Ovary (tissue), 9 donors: Measurements from ENCODE around the gene SACM1L. TPM values are rescaled to one million over a fixed set of nuclear protein-coding genes. Genes with fewer than 3 reads are reported as not detected.

ENCODE experiments used
- DNase-seq, 5 donors: peaks; one replicate each; pipeline ENCODE4 v3.0.0-alpha.2; 2019 to 2020
- H3K27ac ChIP-seq, 2 donors: fragments of 200-600 bp; one replicate each; pipeline versions ENCODE4 v1.5.1 to v1.8.0; 2019 to 2022
- H3K27me3 ChIP-seq: fragments of 200-600 bp; one replicate; pipeline ENCODE4 v1.8.0; 2022
- H3K36me3 ChIP-seq: fragments of 200-600 bp; sonication (generic); one replicate; pipeline ENCODE4 v1.5.1; 2019
- H3K4me1 ChIP-seq: one replicate; pipeline ENCODE4 v1.8.1; 2013; ENCODE audit warnings: mild to moderate bottlenecking, moderate library complexity; ENCODE audit not compliant: insufficient read depth
- H3K4me3 ChIP-seq: fragments of 200-600 bp; sonication (generic); one replicate; pipeline ENCODE4 v1.5.1; 2017
- H3K9me3 ChIP-seq, 2 donors: fragments of 200-600 bp in 1 of 2; sonication (generic) in 1 of 2; one replicate each; pipeline versions ENCODE4 v1.5.1 to v1.8.1; 2013 to 2019; ENCODE audit warnings: mild to moderate bottlenecking in 1 of 2, moderate library complexity in 1 of 2
- EP300 ChIP-seq: sonication (generic); formaldehyde crosslinking; IDR thresholded peaks from one replicate; pipeline ENCODE4 v1.6.1; 2017; ENCODE audit warnings: antibody characterized with exemption
- POLR2A ChIP-seq: fragments of 450-650 bp; IDR thresholded peaks from one replicate; pipeline ENCODE4 v1.6.1; 2017; ENCODE audit warnings: antibody characterized with exemption, mild to moderate bottlenecking, moderate library complexity
- WGBS, 3 donors: extraction: QIAGEN DNeasy Blood & Tissue Kit in 1 of 3; methylation state at CpG; one replicate each; pipeline versions ENCODE4 v1.1.5 to v1.1.7; 2013 to 2017; 5-methylcytosine and 5-hydroxymethylcytosine counted together
- intact Hi-C, 4 donors: fragments of 100-400 bp; cut with DNase I; formaldehyde crosslinking; loops; one replicate each; pipeline versions ENCODE4 v1.11.0 to v1.15.1; 2022 to 2023
- polyA plus RNA-seq, 2 donors: library from polyadenylated mRNA; stranded (reverse); fragments of 200-250 nt in 1 of 2; fragments of 350-450 nt in 1 of 2; fragmentation: Illumina TruSeq in 1 of 2; extraction: RNeasy Lipid Tissue Mini Kit (QIAGEN cat#74804) in 1 of 2; gene quantifications; one replicate each; pipeline ENCODE4 v1.2.3, GENCODE V29; 2013 to 2014
- total RNA-seq, 7 donors: library from RNA; depleted of rRNA in 2 of 7; stranded (reverse); fragments of >200 nt in 2 of 7; fragmentation: NEBNext Ultra II Directional in 3 of 7; extraction: Animal tissue kit (Norgen Biotek cat#: 25700) in 3 of 7; gene quantifications; one replicate each; pipeline versions ENCODE4 v1.1.0 to v1.2.4, GENCODE V29; 2016 to 2023
- TF ChIP-seq, protein P1 (sequence below), 3 donors: fragments of 450-650 bp in 2 of 3; fragments of 200-600 bp in 1 of 3; IDR thresholded peaks; one replicate each; pipeline versions ENCODE4 v1.5.1 to v1.8.0; 2016 to 2022; ENCODE audit warnings: antibody characterized with exemption in 3 of 3, mild to moderate bottlenecking in 1 of 3
- donor health status: DM: no; HTN: no; CAD: no; lungs with moderate emphysema.
- donor health status: DM: no; HTN: no; CAD: no.
- donor health status: Bipolar disorder and iron deficiency.
- donor health status: DM: yes; HTN: yes; CAD: no.
- donor health status: DM: no; HTN: no; CAD: no.
- donor health status: DM: yes; HTN: yes; CAD: no.

Gene SACM1L
- total and polyA plus RNA-seq, 9 donors: 19.0 to 47.3 (median 32.1) TPM

DNA sequence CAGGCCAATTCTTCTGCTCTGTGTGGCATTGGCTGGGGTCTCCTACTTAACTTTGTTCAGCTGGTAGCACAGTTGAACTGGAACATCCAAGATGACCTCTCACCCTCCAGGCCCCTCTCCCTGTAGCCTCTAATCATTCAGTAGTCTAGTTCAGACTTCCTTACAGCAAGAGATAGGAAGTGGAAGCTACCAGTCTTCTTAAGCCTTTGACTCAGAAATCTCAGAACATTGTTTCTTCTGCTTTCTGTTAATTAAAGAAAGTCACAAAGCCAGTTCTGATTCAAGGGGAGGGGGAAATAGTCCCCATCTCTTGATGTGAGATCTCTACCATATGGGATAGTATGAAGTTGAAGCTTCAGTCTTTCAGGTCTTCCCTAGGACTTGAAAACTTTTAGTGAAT lies 18.8 kb upstream of the SACM1L start:
- TF ChIP-seq EP300 (no peak), POLR2A (no peak)
- TF ChIP-seq, protein P1, sequence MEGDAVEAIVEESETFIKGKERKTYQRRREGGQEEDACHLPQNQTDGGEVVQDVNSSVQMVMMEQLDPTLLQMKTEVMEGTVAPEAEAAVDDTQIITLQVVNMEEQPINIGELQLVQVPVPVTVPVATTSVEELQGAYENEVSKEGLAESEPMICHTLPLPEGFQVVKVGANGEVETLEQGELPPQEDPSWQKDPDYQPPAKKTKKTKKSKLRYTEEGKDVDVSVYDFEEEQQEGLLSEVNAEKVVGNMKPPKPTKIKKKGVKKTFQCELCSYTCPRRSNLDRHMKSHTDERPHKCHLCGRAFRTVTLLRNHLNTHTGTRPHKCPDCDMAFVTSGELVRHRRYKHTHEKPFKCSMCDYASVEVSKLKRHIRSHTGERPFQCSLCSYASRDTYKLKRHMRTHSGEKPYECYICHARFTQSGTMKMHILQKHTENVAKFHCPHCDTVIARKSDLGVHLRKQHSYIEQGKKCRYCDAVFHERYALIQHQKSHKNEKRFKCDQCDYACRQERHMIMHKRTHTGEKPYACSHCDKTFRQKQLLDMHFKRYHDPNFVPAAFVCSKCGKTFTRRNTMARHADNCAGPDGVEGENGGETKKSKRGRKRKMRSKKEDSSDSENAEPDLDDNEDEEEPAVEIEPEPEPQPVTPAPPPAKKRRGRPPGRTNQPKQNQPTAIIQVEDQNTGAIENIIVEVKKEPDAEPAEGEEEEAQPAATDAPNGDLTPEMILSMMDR (IDR thresholded peaks at IDR 0.05): no peak

DNA sequence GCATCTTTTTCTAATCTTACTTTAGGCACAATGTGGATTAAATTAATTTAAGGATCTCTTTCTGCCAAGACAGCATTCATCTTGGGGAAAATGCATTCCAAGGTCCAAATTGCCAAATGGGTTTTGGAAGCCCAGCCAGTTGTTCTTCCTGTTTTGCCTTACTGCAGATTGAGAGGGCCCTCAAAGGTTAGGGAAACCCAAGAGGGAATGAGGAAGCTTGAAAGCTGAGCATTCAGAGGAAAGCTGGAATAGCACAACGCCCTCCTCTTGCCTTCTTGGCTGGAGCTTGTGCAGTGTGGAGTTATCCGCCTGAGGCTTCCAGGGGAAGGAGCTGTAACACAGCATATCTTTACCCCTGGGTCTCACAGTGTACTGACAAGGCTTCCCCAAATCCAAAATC lies 18.2 kb upstream of the SACM1L start:
- Histone ChIP-seq H3K4me3 (no peak overlapping the region), H3K9me3 (no peaks in the 10 kb centered on the region), H3K27ac (no peak overlapping the region), H3K36me3 (no peaks in the 10 kb centered on the region), H3K4me1 (peaks cover 3% of the 10 kb centered on the region), H3K27me3 (no peaks in the 10 kb centered on the region)
- 10 to 17% (median 12%) methylated on average over 2 of the region's 2 CpGs for WGBS, 3 donors
- TF ChIP-seq, protein P1 (IDR thresholded peaks at IDR 0.05): no peak
- TF ChIP-seq POLR2A: no peak
- no peak for TF ChIP-seq EP300
- intact Hi-C loops: no loop called here
- DNase-seq: peak in 1 of 5 donors; percentile 31

More for the DNA sequence above, 18.8 kb upstream of the SACM1L start:
- Histone ChIP-seq H3K27me3 (no peaks in the 10 kb centered on the region), H3K27ac (no peak overlapping the region), H3K4me1 (peaks cover 3% of the 10 kb centered on the region), H3K9me3 (no peaks in the 10 kb centered on the region), H3K4me3 (no peak overlapping the region), H3K36me3 (no peaks in the 10 kb centered on the region)
- no peak for DNase-seq
- intact Hi-C loops: no loop called here

DNA sequence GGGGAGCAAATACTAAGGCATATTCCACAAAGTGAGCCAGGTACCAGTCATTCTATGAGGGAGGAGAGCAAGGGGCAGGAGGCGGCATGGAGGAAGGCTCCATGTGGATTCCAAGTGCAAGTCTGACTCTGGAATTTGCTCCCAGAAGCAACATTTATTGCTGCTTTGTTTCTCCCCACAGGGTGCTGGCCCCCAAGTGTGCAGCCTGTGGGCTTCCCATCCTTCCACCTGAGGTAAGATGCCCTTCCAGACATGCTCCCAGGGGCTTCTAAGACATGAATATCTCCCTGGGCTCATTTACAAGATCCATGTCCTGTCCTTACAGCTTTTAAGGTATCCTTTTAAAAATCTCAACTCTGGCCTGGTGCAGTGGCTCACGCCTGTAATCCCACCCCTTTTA lies 15.9 kb upstream of the SACM1L start:
- Histone ChIP-seq H3K27me3 (no peaks in the 10 kb centered on the region), H3K4me1 (peaks cover 2% of the 10 kb centered on the region), H3K27ac (no peak overlapping the region), H3K4me3 (no peak overlapping the region), H3K9me3 (no peaks in the 10 kb centered on the region), H3K36me3 (no peaks in the 10 kb centered on the region)
- intact Hi-C loops: no loop called here
- TF ChIP-seq POLR2A (no peak), EP300 (no peak)
- TF ChIP-seq, protein P1 (IDR thresholded peaks at IDR 0.05): no peak
- no peak for DNase-seq
- whole genome bisulfite sequencing, 3 donors: 96 to 100% (median 97%) methylated on average over 2 of the region's 2 CpGs

DNA sequence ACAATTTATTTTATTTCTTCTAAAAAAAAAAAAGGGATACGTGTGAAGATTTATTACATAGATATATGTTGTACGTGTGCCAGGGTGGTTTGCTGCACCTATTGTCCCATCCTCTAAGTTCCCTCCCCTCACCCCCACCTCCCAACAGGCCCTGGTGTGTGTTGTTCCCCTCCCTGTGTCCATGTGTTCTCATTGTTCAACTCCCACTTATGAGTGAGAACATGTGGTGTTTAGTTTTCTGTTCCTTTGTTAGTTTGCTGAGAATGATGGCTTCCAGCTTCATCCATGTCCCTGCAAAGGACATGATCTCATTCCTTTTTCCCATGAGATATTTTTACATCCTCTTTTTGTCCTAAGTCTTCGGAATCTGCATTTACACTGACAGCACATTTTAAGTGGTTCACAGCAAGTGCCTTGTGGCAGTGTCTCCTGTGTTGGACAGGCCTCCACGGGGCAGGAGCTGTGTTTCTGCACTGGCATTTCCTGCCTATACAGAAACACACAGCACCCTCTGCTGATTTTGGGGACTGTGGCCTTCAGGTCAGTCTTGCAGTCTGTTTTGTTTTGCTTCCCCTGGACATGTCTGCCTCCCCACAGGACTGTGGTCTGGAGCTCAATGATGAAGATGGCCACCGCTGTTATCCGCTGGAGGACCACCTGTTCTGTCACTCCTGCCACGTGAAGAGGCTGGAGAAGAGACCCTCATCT lies 12.7 kb upstream of the SACM1L start:
- DNase-seq: no peak
- Histone ChIP-seq H3K27ac (peak overlapping the region in 1 of 2 donors; percentile 11), H3K9me3 (no peaks in the 10 kb centered on the region), H3K36me3 (no peaks in the 10 kb centered on the region), H3K4me1 (no peaks in the 10 kb centered on the region), H3K27me3 (no peaks in the 10 kb centered on the region), H3K4me3 (no peak overlapping the region)
- 49 to 58% (median 55%) methylated on average over 7 of the region's 7 CpGs for WGBS, 3 donors
- TF ChIP-seq, protein P1 (IDR thresholded peaks at IDR 0.05): no peak
- TF ChIP-seq EP300 (no peak), POLR2A (no peak)
- intact Hi-C loops: no loop called here
